SJCRH30 (cell line): ENCODE data around the gene DHRSX. TPM values are rescaled to one million over a fixed set of nuclear protein-coding genes. Genes with fewer than 3 reads are reported as not detected.
"Not testable (repeated sequence)": the region's sequence is repeated elsewhere in the genome, so short reads cannot be mapped to it uniquely, and the experiment has no call there.

Experiments
- DNase-seq, 2 experiments: peaks; one replicate each; pipeline ENCODE4 v3.0.0-alpha.2; 2015 to 2020
- H3K27ac ChIP-seq: fragments of 250-450 bp; sonication (Bioruptor Pico); 2 replicates; pipeline ENCODE4 v1.5.1; 2020; ENCODE audit warnings: mild to moderate bottlenecking, moderate library complexity
- H3K27me3 ChIP-seq: fragments of 250-450 bp; sonication (Bioruptor Pico); 2 replicates; pipeline ENCODE4 v1.5.1; 2020; ENCODE audit warnings: mild to moderate bottlenecking, moderate library complexity
- H3K36me3 ChIP-seq: fragments of 250-450 bp; sonication (Bioruptor Pico); 2 replicates; pipeline ENCODE4 v1.5.1; 2020; ENCODE audit warnings: mild to moderate bottlenecking, moderate library complexity
- H3K4me1 ChIP-seq: fragments of 250-450 bp; sonication (Bioruptor Pico); 2 replicates; pipeline ENCODE4 v1.5.1; 2020; ENCODE audit warnings: mild to moderate bottlenecking, moderate library complexity
- H3K4me3 ChIP-seq: fragments of 250-450 bp; sonication (Bioruptor Pico); 2 replicates; pipeline ENCODE4 v1.5.1; 2020; ENCODE audit warnings: mild to moderate bottlenecking, moderate library complexity
- H3K9me3 ChIP-seq: fragments of 250-450 bp; sonication (Bioruptor Pico); replicated peaks from 2 replicates; pipeline ENCODE4 v1.5.1; 2020; ENCODE audit warnings: mild to moderate bottlenecking, moderate library complexity
- total RNA-seq: library from RNA; depleted of rRNA; stranded (reverse); fragments of >200 nt; shearing (Covaris generic); gene quantifications from 2 replicates; pipeline ENCODE4 v1.2.3, GENCODE V29; 2014

DHRSX gene
- total RNA-seq, 1 experiment from 2014 or later, result 12.0 TPM

DNA sequence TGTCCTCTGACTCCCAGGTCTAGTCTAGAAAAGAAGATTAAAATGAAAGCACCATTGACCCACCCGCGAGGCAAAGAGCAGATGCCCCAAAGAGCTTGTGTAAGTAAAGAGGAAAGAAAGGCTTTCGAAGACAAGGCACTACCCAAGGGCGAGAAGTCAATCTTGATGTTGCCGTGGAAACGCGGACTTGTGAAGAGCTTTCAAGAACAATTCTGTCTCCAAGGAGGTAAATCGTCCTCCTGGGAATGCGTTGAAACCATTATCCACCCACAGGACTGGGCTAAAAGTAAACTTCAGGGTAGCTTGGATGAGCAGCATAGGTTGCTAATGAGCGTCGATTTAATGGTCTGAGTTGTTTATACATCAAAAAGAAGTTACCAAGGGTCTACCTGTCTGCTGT, 189.3 kb downstream of the DHRSX start:
- DNase-seq, result no peak
- H3K4me1 ChIP-seq, result no peaks in the 10 kb centered on the region
- no peak overlapping the region for H3K27ac ChIP-seq
- H3K36me3 ChIP-seq, result no peaks in the 10 kb centered on the region
- H3K4me3 ChIP-seq, result no peak overlapping the region
- no peaks in the 10 kb centered on the region for H3K9me3 ChIP-seq
- no peaks in the 10 kb centered on the region for H3K27me3 ChIP-seq

DNA sequence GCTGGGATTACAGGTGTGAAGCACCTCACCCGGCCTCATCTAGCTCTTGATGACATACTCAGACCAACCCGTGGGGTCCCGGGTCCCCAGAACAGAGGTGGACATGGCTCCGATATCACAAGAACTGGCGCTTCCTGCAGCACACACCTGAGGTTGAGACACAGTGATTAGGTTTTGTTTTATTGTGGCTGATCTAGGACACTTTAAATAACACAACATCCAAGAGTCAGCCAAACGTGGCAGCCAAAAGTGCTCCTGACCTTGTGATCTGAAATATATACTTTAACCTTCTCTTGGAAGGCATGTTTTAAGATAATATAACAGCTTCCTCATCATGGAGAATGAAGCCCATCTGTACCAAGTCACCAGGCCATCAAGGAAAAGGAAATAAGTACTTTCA, 198.9 kb downstream of the DHRSX start:
- DNase-seq, result no peak

DNA sequence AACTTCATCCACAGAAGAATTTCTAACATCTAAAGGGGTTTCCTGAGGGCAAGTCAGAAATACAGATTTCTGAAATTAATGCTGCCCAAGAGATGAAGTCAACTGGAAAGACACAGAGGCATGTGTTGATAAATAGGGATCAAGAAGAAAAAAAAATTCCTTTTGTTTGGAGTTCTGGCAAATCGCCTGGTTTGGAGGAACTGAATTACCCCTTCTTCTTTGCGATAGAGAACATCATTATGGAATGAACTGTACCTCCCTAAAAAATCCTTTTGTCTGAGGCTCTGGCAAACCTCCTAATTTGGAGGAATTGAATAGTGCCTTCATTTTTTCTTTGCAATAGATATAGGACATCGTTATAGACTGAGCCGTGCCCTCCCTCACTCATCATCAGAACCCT, 200.9 kb downstream of the DHRSX start:
- no peak for DNase-seq
- Histone ChIP-seq H3K4me3 (no peak overlapping the region), H3K27me3 (no peaks in the 10 kb centered on the region), H3K4me1 (no peaks in the 10 kb centered on the region), H3K36me3 (no peaks in the 10 kb centered on the region), H3K27ac (no peak overlapping the region), H3K9me3 (no peaks in the 10 kb centered on the region)

More for the DNA sequence above, 198.9 kb downstream of the DHRSX start:
- H3K27ac ChIP-seq, result no peak overlapping the region
- no peaks in the 10 kb centered on the region for H3K36me3 ChIP-seq
- H3K4me3 ChIP-seq, result no peak overlapping the region
- no peaks in the 10 kb centered on the region for H3K4me1 ChIP-seq
- H3K9me3 ChIP-seq, result no peaks in the 10 kb centered on the region
- H3K27me3 ChIP-seq, result no peaks in the 10 kb centered on the region

DNA sequence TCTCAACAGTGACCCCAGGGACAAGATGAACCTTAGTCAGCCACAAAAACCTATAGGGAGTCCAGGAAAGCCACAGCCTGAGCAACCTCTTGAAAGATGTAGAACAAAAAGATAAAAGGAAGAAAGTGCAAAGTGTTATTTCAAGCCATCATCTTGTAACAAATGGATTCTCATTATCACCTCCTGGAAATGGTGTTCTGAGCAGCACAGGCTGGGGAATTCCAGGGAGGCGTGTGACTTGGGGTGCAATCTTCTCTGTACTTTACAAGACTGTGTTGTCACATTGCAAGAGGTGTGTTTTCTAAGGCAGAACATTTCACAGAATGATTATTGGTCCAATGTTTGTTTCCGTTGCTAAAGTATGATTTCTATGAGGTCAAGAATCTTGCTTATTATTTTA, 214.0 kb downstream of the DHRSX start:
- Histone ChIP-seq H3K36me3 (no peaks in the 10 kb centered on the region), H3K27me3 (no peaks in the 10 kb centered on the region), H3K4me1 (no peaks in the 10 kb centered on the region), H3K27ac (no peak overlapping the region), H3K4me3 (no peak overlapping the region), H3K9me3 (peaks cover 4% of the 10 kb centered on the region; the same call in 1 of the 2 replicates)
- no peak for DNase-seq

DNA sequence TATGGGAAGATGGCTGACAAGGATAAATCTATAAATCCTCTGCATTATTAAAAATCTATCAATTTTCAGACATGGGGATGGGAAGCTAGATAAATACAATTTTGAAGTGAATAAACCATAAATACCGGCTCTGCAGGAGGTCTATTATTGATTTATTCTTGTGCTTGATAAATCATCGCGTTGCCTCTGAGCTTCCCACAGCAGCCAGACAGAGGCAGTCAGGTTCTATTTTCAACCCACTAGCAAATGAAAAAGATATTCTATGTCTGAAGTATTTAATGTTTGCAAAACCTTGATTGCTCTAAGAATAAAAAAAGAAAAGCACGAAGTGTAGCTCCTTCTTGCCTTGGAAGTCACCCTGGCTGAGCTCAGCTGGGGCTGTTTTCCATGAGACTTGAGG, 216.2 kb downstream of the DHRSX start:
- H3K27ac ChIP-seq, result no peak overlapping the region
- no peak for DNase-seq
- no peak overlapping the region for H3K4me3 ChIP-seq
- H3K9me3 ChIP-seq, result peaks cover 4% of the 10 kb centered on the region; the same call in 1 of the 2 replicates
- H3K36me3 ChIP-seq, result no peaks in the 10 kb centered on the region
- H3K27me3 ChIP-seq, result no peaks in the 10 kb centered on the region
- H3K4me1 ChIP-seq, result no peaks in the 10 kb centered on the region

DNA sequence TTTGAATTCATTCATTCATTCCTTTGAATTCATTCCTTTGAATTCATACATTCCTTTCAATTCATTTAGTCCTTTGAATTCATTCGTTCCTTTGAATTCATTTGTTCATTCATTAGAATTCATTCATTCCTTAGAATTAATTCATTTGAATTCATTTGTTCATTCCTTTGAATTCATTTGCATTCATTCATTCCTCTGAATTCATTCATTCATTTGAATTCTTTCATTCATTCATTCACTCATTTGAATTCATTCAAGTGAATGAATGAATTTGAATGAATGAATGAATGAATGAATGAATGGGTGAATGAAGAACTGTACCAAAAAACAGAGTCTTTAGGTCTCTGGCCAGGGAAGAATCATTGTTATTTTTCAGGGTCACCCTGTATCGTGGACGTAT, 216.6 kb downstream of the DHRSX start:
- DNase-seq, result no peak
- Histone ChIP-seq H3K36me3 (no peaks in the 10 kb centered on the region), H3K27me3 (no peaks in the 10 kb centered on the region), H3K9me3 (peaks cover 4% of the 10 kb centered on the region; the same call in 1 of the 2 replicates), H3K4me3 (no peak overlapping the region), H3K27ac (no peak overlapping the region), H3K4me1 (no peaks in the 10 kb centered on the region)

DNA sequence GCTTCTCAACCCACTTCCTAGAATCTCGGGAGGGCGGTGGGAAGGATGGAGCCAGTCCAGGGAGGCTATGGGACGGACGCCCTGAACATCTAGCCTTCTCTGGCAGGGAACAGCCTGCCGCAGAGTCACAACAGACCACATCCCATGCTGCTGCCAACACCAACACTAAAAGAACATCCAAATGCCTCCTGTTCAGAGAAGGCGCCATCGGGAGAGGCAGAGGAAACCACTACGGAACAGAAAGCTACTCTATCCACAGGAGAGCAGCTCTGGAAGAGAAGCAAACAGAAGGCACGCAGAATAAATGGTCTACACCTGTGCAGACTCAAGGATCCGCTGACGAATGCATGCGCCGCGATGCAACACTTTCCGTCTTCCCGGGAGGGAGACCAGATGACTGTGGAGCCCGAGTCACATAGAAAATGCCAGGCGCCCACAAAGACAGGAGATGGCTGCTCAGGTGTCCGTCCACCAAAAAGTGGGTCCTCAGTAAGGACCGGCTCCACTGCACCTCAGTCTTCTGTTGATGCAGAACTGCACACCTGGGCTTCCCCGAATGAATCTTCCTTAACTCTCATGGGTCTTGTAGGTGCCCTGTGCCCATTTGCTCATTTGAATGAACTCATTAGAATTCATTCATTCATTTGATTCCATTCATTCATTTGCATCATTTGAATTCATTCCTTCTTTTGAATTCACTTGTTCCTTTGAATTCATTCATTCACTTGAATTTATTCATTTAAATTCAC, 217.5 kb downstream of the DHRSX start:
- Histone ChIP-seq H3K27ac (no peak overlapping the region), H3K4me1 (no peaks in the 10 kb centered on the region), H3K4me3 (no peak overlapping the region), H3K27me3 (no peaks in the 10 kb centered on the region), H3K36me3 (no peaks in the 10 kb centered on the region), H3K9me3 (peaks cover 4% of the 10 kb centered on the region; the same call in 1 of the 2 replicates)
- no peak for DNase-seq

DNA sequence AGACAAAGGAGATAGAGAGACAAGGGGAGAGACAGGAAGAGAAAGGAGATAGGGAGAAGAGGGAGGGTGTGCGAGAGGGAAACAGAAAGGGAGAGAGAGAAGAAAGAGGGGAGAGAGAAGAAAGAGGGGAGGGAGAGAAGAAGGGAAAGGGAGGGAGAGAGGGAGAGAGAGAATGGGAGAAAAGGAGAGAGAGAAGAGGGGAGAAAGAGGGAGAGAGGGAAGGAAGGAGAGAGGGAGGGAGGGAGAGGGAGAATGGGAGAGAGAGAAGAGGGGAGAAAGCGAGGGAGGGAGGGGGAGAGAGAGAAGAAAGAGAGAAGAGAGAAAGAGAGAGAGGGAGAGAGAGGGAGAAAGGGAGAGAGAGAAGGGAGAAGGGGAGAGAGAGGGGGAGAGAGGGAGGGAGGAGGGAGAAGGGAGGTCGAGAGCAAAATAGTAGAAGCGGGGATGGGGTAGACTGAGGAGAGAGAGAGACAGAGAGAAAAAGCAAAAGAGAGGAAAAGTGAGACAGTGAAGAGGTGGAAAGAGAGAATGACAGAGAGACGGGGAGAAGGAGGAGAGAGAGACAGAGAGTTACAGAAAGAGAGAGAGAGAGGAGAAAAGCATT, 218.2 kb downstream of the DHRSX start:
- Histone ChIP-seq H3K4me3 (no peak overlapping the region), H3K27ac (no peak overlapping the region), H3K9me3 (peaks cover 4% of the 10 kb centered on the region; the same call in 1 of the 2 replicates), H3K27me3 (no peaks in the 10 kb centered on the region), H3K36me3 (no peaks in the 10 kb centered on the region), H3K4me1 (no peaks in the 10 kb centered on the region)
- no peak for DNase-seq

DNA sequence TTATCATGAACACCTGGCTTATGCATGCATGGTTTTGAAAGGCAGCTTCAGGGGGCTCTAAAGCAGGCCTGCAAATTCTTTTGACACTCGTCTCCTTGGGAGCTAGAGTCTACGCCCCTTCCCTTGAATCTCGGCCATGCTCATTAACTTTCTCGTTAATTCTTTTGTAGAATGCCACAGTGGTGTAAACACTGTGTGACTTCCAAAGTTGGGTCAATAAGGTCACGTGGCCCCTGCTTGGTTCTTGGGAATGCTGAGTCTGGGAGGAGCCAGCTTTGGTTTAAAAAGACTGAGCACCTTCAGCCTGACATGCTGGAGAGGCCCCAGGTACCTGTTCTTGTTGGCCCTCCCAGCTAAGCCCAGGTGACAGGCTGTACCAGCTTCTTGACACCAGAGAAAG, 228.4 kb downstream of the DHRSX start:
- DNase-seq, result no peak

DNA sequence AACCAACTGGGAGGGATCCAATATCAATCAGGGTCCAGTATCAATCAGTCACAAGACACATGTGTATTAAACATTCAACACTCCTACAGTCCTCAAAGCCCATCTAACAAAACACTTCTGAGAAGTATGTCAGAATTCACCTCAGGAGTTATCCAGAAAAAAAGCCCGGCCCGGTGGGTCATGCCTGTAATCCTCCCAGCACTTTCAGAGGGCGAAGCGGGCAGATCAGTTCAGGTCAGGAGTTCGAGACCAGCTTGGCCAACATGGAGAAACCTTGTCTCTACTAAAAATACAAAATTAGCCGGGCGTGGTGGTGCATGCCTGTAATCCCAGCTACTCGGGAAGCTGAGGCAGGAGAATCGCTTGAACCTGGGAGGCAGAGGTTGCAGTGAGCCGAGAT, 229.2 kb downstream of the DHRSX start:
- not testable (repeated sequence) for H3K4me1 ChIP-seq, DNase-seq, H3K27ac ChIP-seq, H3K36me3 ChIP-seq, H3K9me3 ChIP-seq, H3K27me3 ChIP-seq, H3K4me3 ChIP-seq

More for the DNA sequence above, 228.4 kb downstream of the DHRSX start:
- Histone ChIP-seq H3K9me3 (no peaks in the 10 kb centered on the region), H3K27me3 (no peaks in the 10 kb centered on the region), H3K36me3 (no peaks in the 10 kb centered on the region), H3K27ac (no peak overlapping the region), H3K4me3 (no peak overlapping the region), H3K4me1 (no peaks in the 10 kb centered on the region)

DNA sequence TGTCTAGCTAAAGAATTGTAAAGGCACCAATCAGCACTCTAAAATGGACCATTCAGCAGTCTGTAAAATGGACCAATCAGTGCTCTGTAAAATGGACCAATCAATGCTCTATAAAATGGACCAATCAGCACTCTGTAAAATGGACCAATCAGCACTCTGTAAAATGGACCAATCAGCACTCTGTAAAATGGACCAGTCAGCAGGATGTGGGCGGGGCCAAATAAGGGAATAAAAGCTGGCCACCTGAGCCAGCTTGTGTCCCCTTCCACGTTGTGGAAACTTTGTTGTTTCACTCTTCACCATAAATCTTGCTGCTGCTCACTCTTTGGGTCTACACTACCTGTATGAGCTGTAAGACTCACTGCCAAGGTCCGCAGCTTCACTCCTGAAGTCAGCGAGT, 230.0 kb downstream of the DHRSX start:
- not testable (repeated sequence) for DNase-seq, H3K27me3 ChIP-seq, H3K4me1 ChIP-seq, H3K4me3 ChIP-seq, H3K9me3 ChIP-seq, H3K36me3 ChIP-seq, H3K27ac ChIP-seq

DNA sequence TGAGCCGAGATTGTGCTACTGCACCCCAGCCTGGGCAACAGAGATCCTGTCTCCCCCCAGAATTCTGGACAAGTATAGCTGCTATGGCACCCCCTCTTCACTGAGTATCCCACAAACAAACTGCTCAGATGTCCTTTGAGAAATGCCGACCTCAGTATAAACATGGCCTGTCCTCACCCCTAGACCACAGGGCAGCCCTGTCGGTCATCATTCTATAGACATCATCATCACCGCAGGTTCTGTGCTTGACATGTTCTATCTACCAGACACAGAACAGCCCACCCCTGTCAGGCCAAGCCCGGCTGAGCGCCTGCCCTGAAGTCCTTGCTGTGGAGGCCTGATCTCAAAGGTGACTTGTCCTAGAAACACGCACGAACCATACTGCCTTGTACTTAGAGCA, 232.9 kb downstream of the DHRSX start:
- no peak for DNase-seq
- no peak overlapping the region for H3K27ac ChIP-seq
- no peaks in the 10 kb centered on the region for H3K27me3 ChIP-seq
- H3K4me3 ChIP-seq, result no peak overlapping the region
- no peaks in the 10 kb centered on the region for H3K36me3 ChIP-seq
- H3K4me1 ChIP-seq, result no peaks in the 10 kb centered on the region
- H3K9me3 ChIP-seq, result no peaks in the 10 kb centered on the region

DNA sequence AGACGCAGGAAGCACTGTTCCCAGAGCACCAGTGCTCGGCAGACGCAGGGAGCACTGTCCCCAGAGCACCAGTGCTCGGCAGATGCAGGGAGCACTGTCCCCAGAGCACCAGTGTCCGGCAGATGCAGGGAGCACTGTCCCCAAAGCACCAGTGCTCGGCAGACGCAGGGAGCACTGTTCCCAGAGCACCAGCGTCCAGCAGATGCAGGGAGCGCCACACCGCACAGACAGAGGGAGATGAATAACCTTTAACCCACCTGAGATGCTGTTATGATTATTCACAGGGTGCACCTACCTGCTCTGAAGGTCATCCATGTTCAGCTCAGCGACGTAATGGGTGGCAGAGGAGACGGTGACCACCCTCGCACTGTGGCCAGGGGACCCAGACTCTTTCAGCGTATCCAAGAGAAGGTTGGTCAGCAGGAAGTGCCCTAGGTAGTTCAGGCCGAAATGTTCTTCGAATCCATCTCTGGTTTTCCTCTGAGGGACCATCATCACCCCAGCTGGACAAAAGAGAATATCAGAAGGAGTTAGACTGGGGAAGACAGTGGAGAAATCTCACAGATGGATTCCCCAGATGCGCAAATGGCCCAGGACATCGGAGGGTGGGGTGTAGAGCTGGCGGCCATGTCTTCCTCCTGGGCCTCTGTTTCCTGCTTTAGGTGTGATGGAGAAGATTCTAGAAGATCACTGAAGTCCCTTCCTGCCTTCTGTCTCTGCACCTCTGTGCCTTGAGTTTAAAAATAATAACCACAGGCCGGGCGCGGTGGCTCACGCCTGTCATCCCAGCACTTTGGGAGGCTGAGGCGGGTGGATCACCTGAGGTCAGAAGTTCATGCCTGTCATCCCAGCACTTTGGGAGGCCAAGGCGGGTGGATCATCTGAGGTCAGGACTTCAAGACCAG, 234.1 kb downstream of the DHRSX start:
- Histone ChIP-seq H3K4me1 (no peaks in the 10 kb centered on the region), H3K27ac (no peak overlapping the region), H3K36me3 (no peaks in the 10 kb centered on the region), H3K9me3 (no peaks in the 10 kb centered on the region), H3K27me3 (no peaks in the 10 kb centered on the region), H3K4me3 (no peak overlapping the region)
- DNase-seq, result no peak

DNA sequence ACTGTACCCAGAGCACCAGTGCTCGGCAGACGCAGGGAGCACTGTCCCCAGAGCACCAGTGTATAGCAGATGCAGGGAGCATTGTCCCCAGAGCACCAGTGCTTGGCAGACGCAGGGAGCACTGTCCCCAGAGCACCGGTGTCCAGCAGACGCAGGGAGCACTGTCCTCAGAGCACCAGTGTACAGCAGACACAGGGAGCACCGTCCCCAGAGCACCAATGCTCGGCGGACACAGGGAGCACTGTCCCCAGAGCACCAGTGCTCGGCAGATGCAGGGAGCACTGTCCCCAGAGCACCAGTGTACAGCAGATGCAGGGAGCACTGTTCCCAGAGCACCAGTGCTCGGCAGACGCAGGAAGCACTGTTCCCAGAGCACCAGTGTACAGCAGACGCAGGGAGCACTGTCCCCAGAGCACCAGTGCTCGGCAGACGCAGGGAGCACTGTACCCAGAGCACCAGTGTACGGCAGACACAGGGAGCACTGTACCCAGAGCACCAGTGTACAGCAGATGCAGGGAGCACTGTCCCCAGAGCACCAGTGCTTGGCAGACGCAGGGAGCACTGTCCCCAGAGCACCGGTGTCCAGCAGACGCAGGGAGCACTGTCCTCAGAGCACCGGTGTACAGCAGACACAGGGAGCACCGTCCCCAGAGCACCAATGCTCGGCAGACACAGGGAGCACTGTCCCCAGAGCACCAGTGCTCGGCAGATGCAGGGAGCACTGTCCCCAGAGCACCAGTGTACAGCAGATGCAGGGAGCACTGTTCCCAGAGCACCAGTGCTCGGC, 234.9 kb downstream of the DHRSX start:
- H3K27me3 ChIP-seq, H3K4me1 ChIP-seq, H3K9me3 ChIP-seq, H3K27ac ChIP-seq, DNase-seq, H3K4me3 ChIP-seq, H3K36me3 ChIP-seq: not testable (repeated sequence)
